T-cell (primary cell): ENCODE measurements around the gene IQSEC1. TPM values are rescaled to one million over a fixed set of nuclear protein-coding genes. Genes with fewer than 3 reads are reported as not detected.

Experiments used
- ATAC-seq, 4 experiments: fragments of 200-7000 bp in 3 of 4; fragments of 150-1000 bp in 1 of 4; cut with Tn5 transposase; replicated peaks in 1 of 4; 1 replicate in 3 of 4; 2 replicates in 1 of 4; pipeline ENCODE4 v1.10.0; 2021; ENCODE audit warnings: moderate library complexity in 3 of 4, mild to moderate bottlenecking in 2 of 4, moderate number of reproducible peaks in 1 of 4
- CTCF ChIA-PET, 2 donors: fragments of 300-600 bp; sonication (Branson Sonifier 250); formaldehyde crosslinking; loops; one replicate each; lab custom pipeline; 2022; ENCODE audit warnings: antibody characterized with exemption in 2 of 2; lab: Charles Lee
- POLR2A ChIA-PET, 2 donors: fragments of 300-600 bp; sonication (Branson Sonifier 250); formaldehyde crosslinking; loops; one replicate each; lab custom pipeline; 2022; ENCODE audit warnings: antibody characterized with exemption in 2 of 2; lab: Charles Lee
- DNase-seq, 35 experiments: peaks; one replicate each; pipeline versions ENCODE4 v3.0.0 to v3.0.0-alpha.2; 2013 to 2023
- H3K27ac ChIP-seq: one replicate; pipeline ENCODE4 v1.5.1; 2013; ENCODE audit warnings: low read length
- H3K27me3 ChIP-seq, 2 experiments: replicated peaks in 1 of 2; 1 replicate in 1 of 2; 2 replicates in 1 of 2; pipeline versions ENCODE4 v1.6.1 to v1.7.0; 2013; ENCODE audit warnings: low read length in 1 of 2, mixed read lengths in 1 of 2; ENCODE audit not compliant: control insufficient read depth in 2 of 2, insufficient read depth in 2 of 2; ENCODE audit errors: extremely low read depth in 1 of 2
- H3K36me3 ChIP-seq, 2 donors: 1 replicate in 1 of 2; 2 replicates in 1 of 2; pipeline versions ENCODE4 v1.6.1 to v1.7.0; 2013; ENCODE audit warnings: low read length in 1 of 2; ENCODE audit not compliant: control insufficient read depth in 2 of 2, insufficient read depth in 1 of 2; ENCODE audit errors: extremely low read depth in 1 of 2
- H3K4me1 ChIP-seq, 2 experiments: 1 replicate in 1 of 2; 2 replicates in 1 of 2; pipeline versions ENCODE4 v1.6.1 to v1.7.0; 2013; ENCODE audit warnings: low read length in 2 of 2, mixed read lengths in 1 of 2; ENCODE audit not compliant: insufficient read depth in 2 of 2, control insufficient read depth in 1 of 2; ENCODE audit errors: extremely low read depth in 1 of 2
- H3K4me3 ChIP-seq, 2 donors: 1 replicate in 1 of 2; 2 replicates in 1 of 2; pipeline versions ENCODE4 v1.5.1 to v1.7.0; 2013; ENCODE audit warnings: mild to moderate bottlenecking in 2 of 2, low read length in 1 of 2, moderate library complexity in 1 of 2; ENCODE audit not compliant: control insufficient read depth in 1 of 2; ENCODE audit errors: extremely low read depth in 1 of 2
- H3K9me3 ChIP-seq: 2 replicates; pipeline ENCODE4 v1.7.0; 2013
- H3K27ac Mint-ChIP-seq, 2 donors: one replicate each; pipeline ENCODE4 v1.8.0; 2020 to 2021; ENCODE audit warnings: mild to moderate bottlenecking in 2 of 2, mixed read lengths in 2 of 2
- H3K27me3 Mint-ChIP-seq, 2 donors: one replicate each; pipeline ENCODE4 v1.8.0; 2021 to 2022; ENCODE audit warnings: mixed read lengths in 2 of 2
- H3K36me3 Mint-ChIP-seq: one replicate; pipeline ENCODE4 v1.8.0; 2021; ENCODE audit warnings: mixed read lengths
- H3K4me1 Mint-ChIP-seq, 3 donors: one replicate each; pipeline ENCODE4 v1.8.0; 2020 to 2022; ENCODE audit warnings: mixed read lengths in 3 of 3, mild to moderate bottlenecking in 1 of 3
- H3K4me3 Mint-ChIP-seq, 3 donors: one replicate each; pipeline ENCODE4 v1.8.0; 2020 to 2022; ENCODE audit warnings: mild to moderate bottlenecking in 3 of 3, mixed read lengths in 3 of 3, moderate library complexity in 3 of 3
- H3K9me3 Mint-ChIP-seq, 3 donors: one replicate each; pipeline ENCODE4 v1.8.0; 2020 to 2022; ENCODE audit warnings: mixed read lengths in 3 of 3
- WGBS: methylation state at CpG from one replicate; pipeline ENCODE4 v1.1.5; 2013; ENCODE audit warnings: missing lambda C conversion rate; ENCODE audit not compliant: insufficient coverage; 5-methylcytosine and 5-hydroxymethylcytosine counted together
- total RNA-seq, 35 experiments: library from RNA in 6 of 35; stranded (reverse) in 6 of 35; fragments of 120-200 nt in 1 of 35; gene quantifications; one replicate each; pipeline versions ENCODE4 v1.2.1 to v1.2.4 and lab custom pipeline; 2013 to 2026

IQSEC1 gene
- total RNA-seq, 5 donors from 2014 or later (not counting 1 experiment from before 2014, with no cell fraction given): 73.7 to 113 (median 86.9) TPM

GRCh38 chr3:13018043-13018451 is 55.2 kb downstream of the IQSEC1 start:
- WGBS: 90% methylated on average over 7 of the region's 8 CpGs

GRCh38 chr3:13017361-13018042 is 55.7 kb downstream of the IQSEC1 start:
- no peak overlapping the region for H3K4me3 ChIP-seq
- Mint-ChIP-seq H3K27me3 (no peaks in the 10 kb centered on the region), H3K36me3 (no peaks in the 10 kb centered on the region), H3K4me1 (peaks cover 34 to 49% (median 38%) of the 10 kb centered on the region in 3 donors), H3K4me3 (peak overlapping the region; percentile 80 to 89 (median 82)), H3K9me3 (no peaks in the 10 kb centered on the region), H3K27ac (peak overlapping the region; percentile 99)
- ChIA-PET CTCF (no interaction called here), POLR2A (no interaction called here)
- ATAC-seq (no peak), DNase-seq (no peak)
- H3K9me3 ChIP-seq: no peaks in the 10 kb centered on the region
- WGBS: 94% methylated on average over 10 of the region's 16 CpGs
- H3K27ac ChIP-seq: peak overlapping the region; percentile 100
- no peaks in the 10 kb centered on the region for H3K27me3 ChIP-seq
- peaks cover 0 to 3% of the 10 kb centered on the region in 2 donors for H3K36me3 ChIP-seq
- H3K4me1 ChIP-seq: peaks cover 32 to 60% of the 10 kb centered on the region in 2 experiments

More at GRCh38 chr3:13018043-13018451, 55.2 kb downstream of the IQSEC1 start:
- Mint-ChIP-seq H3K9me3 (no peaks in the 10 kb centered on the region), H3K4me1 (peaks cover 31 to 45% (median 33%) of the 10 kb centered on the region in 3 donors), H3K36me3 (no peaks in the 10 kb centered on the region), H3K27ac (peak overlapping the region in 1 of 2 donors; percentile 45), H3K27me3 (no peaks in the 10 kb centered on the region), H3K4me3 (no peak overlapping the region)
- Histone ChIP-seq H3K4me1 (peaks cover 30 to 55% of the 10 kb centered on the region in 2 experiments), H3K4me3 (no peak overlapping the region), H3K9me3 (no peaks in the 10 kb centered on the region), H3K27ac (no peak overlapping the region), H3K27me3 (no peaks in the 10 kb centered on the region), H3K36me3 (peaks cover 0 to 3% of the 10 kb centered on the region in 2 donors)
- ATAC-seq: no peak
- POLR2A ChIA-PET: interaction anchor here in 1 of 2 donors (0.6 kb wide), 1 partner anchor 412 kb away, joined by 5 read pairs; no protein-coding TSS in a partner anchor
- CTCF ChIA-PET: no interaction called here
- DNase-seq: no peak

- Histone ChIP-seq H3K4me1 (peaks cover 37 to 67% of the 10 kb centered on the region in 2 experiments), H3K27ac (peak overlapping the region; percentile 100), H3K9me3 (no peaks in the 10 kb centered on the region), H3K36me3 (peaks cover 0 to 3% of the 10 kb centered on the region in 2 donors), H3K27me3 (no peaks in the 10 kb centered on the region), H3K4me3 (peak overlapping the region in 1 of 2 donors; percentile 89)
- H3K4me3 Mint-ChIP-seq: peak overlapping the region; percentile 80 to 89 (median 82)
- H3K9me3 Mint-ChIP-seq: no peaks in the 10 kb centered on the region
- ATAC-seq (no peak), DNase-seq (no peak)
- no peaks in the 10 kb centered on the region for H3K27me3 Mint-ChIP-seq
- ChIA-PET CTCF (no interaction called here), POLR2A (no interaction called here)
- peak overlapping the region; percentile 99 for H3K27ac Mint-ChIP-seq
- peaks cover 42 to 56% (median 45%) of the 10 kb centered on the region in 3 donors for H3K4me1 Mint-ChIP-seq
- WGBS: 89% methylated on average over 9 of the region's 9 CpGs
- no peaks in the 10 kb centered on the region for H3K36me3 Mint-ChIP-seq
Measured at GRCh38 chr3:13016721-13017255, 56.4 kb downstream of the IQSEC1 start.

DNA sequence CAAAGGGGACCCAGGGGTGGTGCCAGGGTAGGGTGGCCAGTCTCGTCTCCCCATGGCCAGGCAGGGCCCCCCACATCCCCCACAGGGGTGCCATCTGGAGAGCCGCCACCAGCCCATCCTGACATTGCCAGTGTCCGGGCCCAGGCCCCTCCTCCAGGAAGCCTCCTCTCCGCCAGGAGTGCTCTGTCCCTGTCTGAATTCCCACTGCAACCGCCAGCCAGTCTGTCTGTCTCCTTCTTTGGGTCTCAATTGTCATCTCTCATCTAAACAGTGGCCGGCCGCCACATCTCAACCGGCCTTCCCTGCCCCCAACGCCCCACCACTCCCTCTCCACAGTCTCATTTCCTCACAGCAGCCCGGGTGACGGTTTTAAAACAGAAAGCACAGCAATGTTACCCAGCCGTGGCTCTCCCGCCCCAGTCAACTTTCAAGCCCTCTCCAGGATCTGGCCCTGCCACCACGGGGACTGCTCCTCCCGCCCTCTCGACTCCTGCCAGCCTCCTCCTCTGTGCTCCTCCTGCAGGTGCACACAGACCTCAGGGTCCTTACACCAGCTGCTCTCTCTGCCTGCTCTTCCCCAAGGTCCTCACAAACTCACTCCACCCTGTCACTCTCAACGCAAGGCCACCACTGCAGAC is 57.0 kb downstream of the IQSEC1 start:
- H3K4me1 ChIP-seq: peaks cover 41 to 73% of the 10 kb centered on the region in 2 experiments
- ChIA-PET CTCF (interaction anchor here in 1 of 2 donors (0.9 to 1.9 kb wide), 2 partner anchors 21 to 76 kb away, joined by 4 to 5 read pairs; no protein-coding TSS in a partner anchor), POLR2A (interaction anchor here (0.6 to 1.3 kb wide), 3 partner anchors 33 to 464 kb away, joined by 3 to 4 read pairs (median 3); partner anchors contain the start of gene HDAC11 (in 1 of the 2))
- ATAC-seq: peak; percentile 37 to 46 (median 44)
- Mint-ChIP-seq H3K27ac (peak overlapping the region; percentile 99), H3K9me3 (no peaks in the 10 kb centered on the region), H3K4me1 (peaks cover 47 to 62% (median 51%) of the 10 kb centered on the region in 3 donors), H3K4me3 (peak overlapping the region; percentile 80 to 89 (median 82)), H3K36me3 (no peaks in the 10 kb centered on the region), H3K27me3 (no peaks in the 10 kb centered on the region)
- peaks cover 0 to 3% of the 10 kb centered on the region in 2 donors for H3K36me3 ChIP-seq
- WGBS: 2% methylated on average over 15 of the region's 17 CpGs
- H3K27me3 ChIP-seq: no peaks in the 10 kb centered on the region
- DNase-seq: peak; percentile 33 to 75 (median 50)
- peak overlapping the region; percentile 100 for H3K27ac ChIP-seq
- peak overlapping the region; percentile 88 to 89 for H3K4me3 ChIP-seq
- H3K9me3 ChIP-seq: no peaks in the 10 kb centered on the region

- Mint-ChIP-seq H3K9me3 (no peaks in the 10 kb centered on the region), H3K4me1 (peaks cover 55 to 66% (median 58%) of the 10 kb centered on the region in 3 donors), H3K27me3 (no peaks in the 10 kb centered on the region), H3K36me3 (no peaks in the 10 kb centered on the region), H3K27ac (peak overlapping the region; percentile 99), H3K4me3 (peak overlapping the region; percentile 80 to 89 (median 82))
- ATAC-seq (peak; percentile 47 to 65 (median 60)), DNase-seq (peak; percentile 43 to 80 (median 63))
- ChIA-PET POLR2A (interaction anchor here (0.6 to 1.4 kb wide), 4 partner anchors 32 to 465 kb away, joined by 3 to 4 read pairs (median 3); partner anchors contain the start of gene HDAC11 (in 1 of the 2)), CTCF (interaction anchor here in 1 of 2 donors (0.9 to 1.9 kb wide), 4 partner anchors 15 to 77 kb away, joined by 3 to 5 read pairs (median 4); no protein-coding TSS in a partner anchor)
- Histone ChIP-seq H3K4me3 (peak overlapping the region; percentile 88 to 89), H3K36me3 (peaks cover 0 to 3% of the 10 kb centered on the region in 2 donors), H3K27me3 (no peaks in the 10 kb centered on the region), H3K4me1 (peaks cover 48 to 80% of the 10 kb centered on the region in 2 experiments), H3K27ac (peak overlapping the region; percentile 100), H3K9me3 (no peaks in the 10 kb centered on the region)
- WGBS: under 1% methylated on average over 18 of the region's 18 CpGs
Measured at GRCh38 chr3:13015286-13016082, 57.7 kb downstream of the IQSEC1 start.
